HG03442 (cell line): Measurements from ENCODE around the gene ZNF827.
A peak's percentile ranks its signal among the peaks of the same experiment; 100 is the strongest.

Experiments
- ATAC-seq: cut with Tn5 transposase; IDR thresholded peaks from one replicate; pipeline ENCODE4 v1.9.1; 2021; ENCODE audit warnings: mild to moderate bottlenecking, moderate library complexity; ENCODE audit not compliant: unreplicated experiment

Gene ZNF827

GRCh38 chr4:145829629-145830395, 108.8 kb downstream of the ZNF827 start:
- ATAC-seq: peak; percentile 58

GRCh38 chr4:145828802-145829485, 109.7 kb downstream of the ZNF827 start:
- ATAC-seq: peak; percentile 59

- ATAC-seq: no peak
These were observed 110.7 kb downstream of the ZNF827 start for GRCh38 chr4:145827885-145828284.

DNA sequence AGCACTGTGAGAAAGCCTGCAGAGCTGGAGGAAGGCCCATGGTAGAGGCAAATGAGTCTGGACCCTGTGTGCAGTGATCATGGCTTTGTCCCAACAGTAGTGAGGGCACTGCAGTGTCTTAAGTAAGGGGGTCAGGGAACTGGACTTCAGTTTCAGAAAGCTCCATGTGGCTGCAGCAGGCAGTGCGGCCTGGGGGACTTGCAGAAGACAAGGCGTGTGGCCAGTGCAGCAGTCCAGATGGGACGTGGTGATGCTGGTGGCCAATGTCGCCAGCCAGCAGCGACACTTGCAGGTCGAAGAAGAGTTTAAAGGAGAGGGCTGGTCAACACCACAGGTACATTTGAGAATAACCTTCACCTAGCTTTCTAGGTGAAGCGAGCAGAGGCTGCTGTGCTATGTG, 113.4 kb downstream of the ZNF827 start:
- ATAC-seq: no peak

DNA sequence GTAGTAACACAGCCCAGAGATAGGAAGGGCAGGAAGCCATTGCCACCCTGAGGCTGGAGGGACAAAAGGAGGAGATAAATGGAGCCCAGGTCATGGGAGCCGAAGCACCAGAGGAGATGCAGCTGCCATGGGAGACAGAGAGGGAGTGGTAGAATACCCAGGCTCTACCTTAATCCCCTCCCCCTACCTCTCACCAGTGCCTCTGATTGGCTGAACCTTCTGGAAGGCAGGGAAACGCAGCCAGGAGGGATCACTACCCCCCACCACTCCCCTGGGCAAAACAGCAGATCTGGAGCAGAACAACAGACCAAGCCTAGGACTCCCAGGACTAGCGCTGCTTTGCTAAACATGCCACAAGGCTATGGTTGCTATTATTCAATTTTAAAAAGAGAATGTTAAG, 114.2 kb downstream of the ZNF827 start:
- no peak for ATAC-seq

- no peak for ATAC-seq
These were observed 114.9 kb downstream of the ZNF827 start for GRCh38 chr4:145823743-145824142.

- no peak for ATAC-seq
These were observed 116.0 kb downstream of the ZNF827 start for GRCh38 chr4:145822581-145822980.

DNA sequence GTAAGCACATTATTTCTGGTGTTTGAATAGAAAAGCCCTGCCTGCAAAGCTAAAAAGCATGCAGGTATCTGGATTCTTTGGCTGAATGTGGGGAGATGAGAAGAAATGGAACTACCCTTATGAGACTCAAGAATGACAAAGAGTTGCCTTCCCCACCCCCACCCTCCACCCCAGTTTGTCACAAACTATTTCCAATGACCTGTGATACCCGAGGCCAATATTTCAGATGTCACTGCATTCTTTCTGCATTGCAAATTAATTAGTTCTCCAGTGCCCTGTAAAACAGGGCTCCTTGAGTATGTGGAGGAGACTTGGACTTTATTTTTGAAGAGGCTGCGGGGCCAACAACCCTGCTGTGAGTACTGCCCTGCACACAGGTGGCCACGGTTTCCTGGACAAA, 116.4 kb downstream of the ZNF827 start:
- no peak for ATAC-seq

- no peak for ATAC-seq
These were observed 116.9 kb downstream of the ZNF827 start for GRCh38 chr4:145821766-145822165.

- no peak for ATAC-seq
These were observed 118.2 kb downstream of the ZNF827 start for GRCh38 chr4:145820407-145820806.

DNA sequence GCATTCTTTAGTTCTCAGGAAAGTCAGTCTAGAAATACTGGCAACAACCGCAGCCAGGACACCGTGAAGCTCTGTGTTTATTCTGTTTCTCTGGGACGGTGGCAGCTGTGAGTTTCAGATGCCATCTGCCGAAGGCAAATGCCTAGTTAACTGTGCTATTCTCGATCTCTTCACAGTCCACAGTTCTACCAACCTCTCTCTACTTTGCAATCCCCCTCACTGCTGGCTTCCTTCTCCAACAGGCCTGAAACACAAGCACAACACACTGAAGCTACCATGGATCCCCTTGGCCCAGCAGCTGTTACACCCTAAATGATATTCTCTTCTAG, 118.8 kb downstream of the ZNF827 start:
- no peak for ATAC-seq

GRCh38 chr4:145819101-145819852, 119.3 kb downstream of the ZNF827 start:
- ATAC-seq: no peak

GRCh38 chr4:145818011-145818410, 120.6 kb downstream of the ZNF827 start:
- ATAC-seq: no peak

DNA sequence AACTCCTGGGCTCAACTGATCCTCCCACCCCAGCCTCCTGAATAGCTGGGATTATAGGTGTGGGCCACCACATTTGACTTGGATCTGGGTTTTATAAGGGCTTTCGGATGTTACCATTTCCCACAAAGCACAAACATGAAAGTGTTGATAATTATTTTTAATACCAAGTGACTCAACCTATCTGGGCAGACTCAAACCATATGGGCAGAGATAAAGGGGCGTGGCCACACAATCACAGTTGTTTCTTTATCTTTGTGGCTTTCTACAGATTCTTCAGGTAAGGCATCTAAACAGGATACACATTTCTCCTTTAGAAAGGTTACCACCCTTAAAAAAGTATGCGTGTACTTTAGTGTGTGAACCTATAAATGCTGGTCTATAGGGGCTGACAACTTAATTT, 122.5 kb downstream of the ZNF827 start:
- no peak for ATAC-seq

GRCh38 chr4:145815626-145816025, 123.0 kb downstream of the ZNF827 start:
- no peak for ATAC-seq

DNA sequence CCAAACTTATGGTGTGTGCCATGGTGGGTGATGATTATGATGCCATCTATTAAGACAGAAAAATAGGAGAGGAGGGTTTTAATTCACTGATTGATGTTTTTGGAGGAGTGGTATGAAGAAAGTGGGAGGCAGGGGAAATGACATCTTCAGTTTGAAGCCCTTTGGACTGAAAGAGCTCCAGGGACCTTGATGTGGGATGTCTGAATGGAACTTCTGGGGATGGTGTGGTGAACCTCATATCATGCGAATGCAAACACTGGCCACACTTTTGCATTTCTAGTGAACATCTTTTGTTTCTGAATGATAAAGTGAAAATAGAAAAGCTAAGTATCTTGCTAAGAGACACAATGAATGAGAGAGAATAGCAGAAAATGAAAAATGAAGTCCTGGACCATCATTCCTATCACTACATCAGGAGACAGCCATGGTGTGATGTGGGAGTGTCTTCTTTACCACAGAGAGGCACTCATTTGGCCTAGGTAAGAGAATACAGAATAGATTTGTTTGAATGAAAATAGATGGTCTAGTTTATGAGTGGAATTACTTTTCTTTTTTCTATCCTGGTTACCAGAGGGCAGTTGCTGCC, 123.5 kb downstream of the ZNF827 start:
- no peak for ATAC-seq

GRCh38 chr4:145814246-145814645, 124.4 kb downstream of the ZNF827 start:
- no peak for ATAC-seq

DNA sequence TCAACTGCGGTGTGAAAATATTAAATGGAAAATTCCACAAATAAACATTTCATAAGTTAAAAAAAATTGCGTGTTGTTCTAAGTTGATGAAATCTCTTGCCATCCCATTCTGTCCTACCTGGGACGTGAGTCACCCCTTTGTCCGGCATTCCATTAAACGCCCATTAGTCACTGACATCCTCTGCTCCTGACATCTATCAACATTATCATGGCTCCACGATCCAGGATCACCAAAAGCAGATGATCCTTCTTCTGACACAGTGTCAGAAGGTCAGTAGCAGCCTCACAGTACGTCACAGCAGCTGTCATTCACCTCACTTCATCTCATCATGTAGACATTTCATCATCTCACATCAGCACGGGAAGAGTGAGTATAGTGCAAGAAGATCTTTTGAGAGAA, 125.7 kb downstream of the ZNF827 start:
- no peak for ATAC-seq

DNA sequence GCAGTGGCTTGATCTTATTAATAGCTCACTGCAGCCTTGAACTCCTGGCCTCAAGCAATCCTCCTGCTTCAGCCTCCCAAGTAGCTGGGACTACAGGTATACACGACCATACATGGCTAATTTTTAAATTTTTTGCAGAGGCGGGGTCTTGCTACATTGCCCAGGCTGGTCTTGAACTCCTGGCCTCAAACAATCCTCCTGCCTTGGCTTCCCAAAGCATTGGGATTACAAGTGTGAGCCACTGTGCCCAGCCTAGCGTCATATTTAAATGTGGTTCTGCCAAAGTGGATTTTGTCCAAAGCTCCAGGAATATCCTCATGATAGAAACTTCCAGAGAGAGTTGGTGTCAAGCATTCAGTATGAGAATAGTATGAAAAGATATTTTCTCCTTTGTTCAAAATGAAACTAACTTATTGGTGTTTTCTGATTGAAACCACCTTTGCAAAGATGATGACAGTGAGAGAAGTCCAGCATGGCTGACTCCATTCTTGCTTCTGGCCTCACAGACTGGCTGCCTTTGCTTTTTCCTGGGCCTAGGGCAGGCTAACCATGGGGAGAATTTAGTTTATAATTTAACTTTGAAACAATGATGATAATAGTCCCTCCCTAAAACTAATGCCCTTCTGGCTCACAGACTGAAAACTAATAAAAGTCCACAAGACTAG, 129.6 kb downstream of the ZNF827 start:
- peak; percentile 2 for ATAC-seq

GRCh38 chr4:145808021-145808650, 130.5 kb downstream of the ZNF827 start:
- peak; percentile 81 for ATAC-seq

DNA sequence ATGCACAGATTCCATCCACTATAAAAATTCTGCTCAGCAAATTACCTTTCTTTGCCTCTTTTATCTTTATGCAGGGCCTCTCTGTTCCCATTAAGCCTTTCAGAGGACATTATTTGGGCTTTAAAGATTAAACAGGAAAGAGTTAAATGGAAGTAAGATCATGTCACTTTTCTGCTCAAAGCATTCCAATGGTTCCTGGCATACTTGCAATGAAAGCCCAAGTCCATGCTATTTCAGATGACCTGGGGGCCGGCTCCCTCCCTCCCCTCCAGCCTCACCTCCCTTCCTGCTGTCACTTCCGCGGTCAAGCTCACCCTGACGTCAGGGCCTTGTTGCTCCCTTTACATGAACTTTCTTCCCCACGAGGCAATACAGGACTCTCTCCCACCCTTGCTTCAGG, 133.1 kb downstream of the ZNF827 start:
- no peak for ATAC-seq
